Erythroblast (primary cell): ENCODE measurements around the gene ROMO1.

Experiments
- GATA1 ChIP-seq: IDR thresholded peaks from 2 replicates; pipeline ENCODE4 v1.6.1; 2011; ENCODE audit warnings: low read depth, mild to moderate bottlenecking, control low read depth, low read length, moderate library complexity
- POLR2A ChIP-seq: IDR thresholded peaks from 2 replicates; pipeline ENCODE4 v1.6.1; 2011; ENCODE audit warnings: mild to moderate bottlenecking, low read length

GRCh38 chr20:35665949-35666288, 33.3 kb upstream of the ROMO1 start:
- TF ChIP-seq POLR2A (no peak), GATA1 (no peak)
